GM19193 (cell line): ENCODE data around the gene TXLNA.

Experiments
- POLR2A ChIP-seq: IDR thresholded peaks from 4 replicates; pipeline ENCODE4 v1.6.1; 2011; ENCODE audit not compliant: insufficient read depth, insufficient read length; ENCODE audit errors: extremely low read depth

TXLNA gene

GRCh38 chr1:32223683-32224082 lies 44.2 kb downstream of the TXLNA start:
- TF ChIP-seq POLR2A, result no peak

DNA sequence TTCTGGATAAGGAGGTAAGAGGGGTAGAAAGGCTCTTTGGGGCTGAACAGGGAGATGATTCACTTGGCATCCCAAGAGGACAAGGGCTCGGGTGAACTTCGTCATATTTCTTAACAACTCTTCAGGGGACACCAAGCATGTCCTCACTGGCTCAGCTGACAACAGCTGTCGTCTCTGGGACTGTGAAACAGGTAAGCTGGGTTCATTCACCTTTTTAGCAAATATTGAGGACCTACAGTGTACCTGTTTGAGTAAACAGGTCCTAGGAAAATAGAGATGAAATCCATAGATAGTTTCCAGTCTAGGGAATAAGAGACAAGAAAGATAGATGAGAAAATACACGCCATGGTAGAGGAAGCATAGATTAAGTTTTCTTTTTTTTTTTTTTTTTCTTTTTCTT lies 44.8 kb downstream of the TXLNA start:
- no peak for TF ChIP-seq POLR2A

DNA sequence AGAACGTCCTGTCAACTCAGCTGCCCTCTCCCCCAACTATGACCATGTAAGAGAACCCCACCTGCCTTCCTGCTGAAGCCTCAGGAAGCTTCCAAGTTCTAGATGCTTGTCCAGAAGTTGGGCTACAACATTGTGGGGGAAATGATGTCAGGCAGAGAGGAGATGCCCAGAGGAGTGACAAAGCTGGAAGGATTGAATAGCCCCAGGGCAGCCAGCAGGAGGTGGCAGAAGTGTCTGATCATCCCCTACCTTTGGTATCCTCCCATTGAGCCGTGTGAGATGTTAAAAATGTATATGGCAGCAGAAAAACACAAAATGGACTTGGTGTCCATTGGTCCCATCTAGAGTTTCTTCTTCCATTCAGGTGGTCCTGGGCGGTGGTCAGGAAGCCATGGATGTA lies 49.3 kb downstream of the TXLNA start:
- no peak for TF ChIP-seq POLR2A

DNA sequence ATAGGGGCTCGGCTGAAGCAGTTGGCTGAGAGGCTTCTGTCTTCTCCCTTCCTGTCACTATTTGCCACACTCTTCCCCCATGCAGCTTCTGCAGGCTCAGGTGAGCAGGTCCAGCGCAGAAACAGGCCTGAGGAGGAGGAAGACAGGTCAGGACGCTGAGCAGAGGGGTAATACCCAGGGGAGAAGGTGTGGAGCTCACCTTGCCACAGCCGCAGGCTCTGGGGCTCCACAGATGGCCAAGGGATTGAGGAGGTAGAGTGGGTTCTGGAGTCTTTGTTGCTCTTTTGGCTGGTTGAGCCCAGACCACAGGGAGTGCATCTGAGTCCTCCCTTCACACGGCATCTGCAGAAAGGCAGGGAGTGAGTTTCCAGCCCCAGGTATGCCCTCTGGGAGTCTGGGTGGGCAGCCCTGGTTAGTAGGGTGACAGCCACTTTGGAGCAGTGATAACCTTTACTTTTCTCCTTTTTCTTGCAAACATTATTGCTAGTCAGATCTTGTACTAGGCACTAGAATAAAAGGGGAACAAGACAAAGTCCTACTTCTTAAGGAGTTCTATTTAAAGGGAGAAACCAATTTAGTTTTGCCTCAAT lies 52.5 kb downstream of the TXLNA start:
- peak; percentile 23 for TF ChIP-seq POLR2A

DNA sequence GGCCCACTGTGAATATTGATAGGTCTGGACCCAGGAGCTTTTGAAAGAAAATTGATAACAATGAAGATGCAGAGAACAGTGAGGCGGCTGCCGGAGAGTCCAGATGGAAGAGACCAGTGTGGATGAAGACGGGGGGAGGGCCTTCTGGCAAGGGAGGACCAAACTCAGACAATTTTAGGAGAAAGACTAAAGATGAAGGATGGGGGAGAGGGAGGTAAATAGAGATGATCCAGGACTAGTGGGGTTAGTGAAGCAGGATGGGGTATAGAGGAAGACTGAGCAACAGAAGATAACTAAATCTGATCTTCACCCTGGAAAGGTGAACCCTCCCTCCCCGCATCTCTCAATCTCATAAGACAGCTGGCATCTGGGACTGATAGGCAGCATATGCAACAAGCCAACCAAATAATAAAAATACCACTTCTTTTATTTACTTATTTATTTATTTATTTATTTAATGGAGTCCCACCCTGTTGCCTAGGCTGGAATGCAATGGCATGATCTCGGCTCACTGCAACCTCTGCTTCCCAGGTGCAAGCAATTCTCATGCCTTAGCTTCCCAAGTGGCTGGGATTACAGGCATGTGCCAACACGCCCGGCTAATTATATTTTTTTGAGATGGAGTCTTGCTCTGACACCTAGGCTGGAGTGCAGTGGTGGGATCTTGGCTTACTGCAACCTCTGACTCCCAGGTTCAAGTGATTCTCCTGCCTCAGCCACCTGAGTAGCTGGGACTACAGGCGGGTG lies 53.3 kb downstream of the TXLNA start:
- TF ChIP-seq POLR2A, result no peak

DNA sequence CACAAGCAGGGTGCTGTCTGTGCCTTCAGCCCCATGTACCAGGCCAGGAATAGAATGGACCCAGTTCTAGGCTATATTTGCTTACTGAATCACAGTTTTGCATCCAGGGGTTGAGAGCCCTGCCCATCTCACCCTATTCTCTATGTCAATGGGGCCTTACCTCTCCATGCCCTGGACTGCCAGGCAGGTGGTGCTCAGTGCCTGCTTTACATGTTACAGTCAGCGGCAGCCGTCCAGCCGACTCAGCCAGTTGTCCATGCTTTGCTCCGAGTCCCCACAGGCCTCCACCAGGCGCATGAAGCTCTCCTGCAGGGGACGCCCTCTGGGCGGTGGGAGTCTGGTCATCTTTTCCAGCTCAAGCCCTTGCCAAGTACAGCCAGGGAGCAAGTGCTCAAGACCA lies 55.3 kb downstream of the TXLNA start:
- no peak for TF ChIP-seq POLR2A

DNA sequence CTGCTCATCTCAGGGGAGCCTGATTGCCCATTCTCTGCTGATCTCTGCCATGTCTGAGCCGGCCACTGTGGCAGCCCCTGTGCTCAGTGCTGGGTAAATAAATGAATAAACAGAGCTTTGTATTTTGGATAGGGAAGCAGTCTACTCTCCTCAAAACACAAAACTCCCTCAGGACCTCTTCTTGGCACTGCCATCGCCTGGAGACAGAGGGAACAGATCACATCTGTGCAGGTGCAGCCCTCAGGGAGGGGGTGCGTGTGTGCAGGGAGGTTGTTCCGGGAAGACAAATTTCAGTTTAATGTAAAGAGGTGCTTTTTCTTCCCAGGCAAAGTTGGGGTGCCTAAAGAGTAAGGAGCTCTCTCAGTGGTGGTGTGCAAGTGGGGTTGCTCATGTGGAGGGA lies 59.9 kb downstream of the TXLNA start:
- TF ChIP-seq POLR2A, result no peak

DNA sequence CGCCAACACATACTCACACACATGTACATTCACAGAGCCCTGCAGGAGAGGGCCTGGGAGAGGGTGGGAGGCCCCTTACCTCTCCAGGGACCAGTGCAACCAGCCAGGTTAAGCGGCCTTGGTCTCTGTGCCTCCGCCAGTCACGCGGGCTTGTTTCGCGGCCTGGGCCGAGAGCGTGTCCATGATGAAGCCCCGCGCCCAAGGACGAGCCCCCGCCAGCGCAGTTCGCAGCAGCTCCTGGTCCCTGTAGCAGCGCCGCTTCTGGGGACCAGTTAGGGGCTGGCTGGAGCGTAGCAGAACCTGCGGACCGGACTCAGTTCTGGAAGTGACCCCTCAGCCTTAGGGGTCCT lies 60.3 kb downstream of the TXLNA start:
- no peak for TF ChIP-seq POLR2A

- no peak for TF ChIP-seq POLR2A
Observed at GRCh38 chr1:32240140-32240951, 60.9 kb downstream of the TXLNA start.

DNA sequence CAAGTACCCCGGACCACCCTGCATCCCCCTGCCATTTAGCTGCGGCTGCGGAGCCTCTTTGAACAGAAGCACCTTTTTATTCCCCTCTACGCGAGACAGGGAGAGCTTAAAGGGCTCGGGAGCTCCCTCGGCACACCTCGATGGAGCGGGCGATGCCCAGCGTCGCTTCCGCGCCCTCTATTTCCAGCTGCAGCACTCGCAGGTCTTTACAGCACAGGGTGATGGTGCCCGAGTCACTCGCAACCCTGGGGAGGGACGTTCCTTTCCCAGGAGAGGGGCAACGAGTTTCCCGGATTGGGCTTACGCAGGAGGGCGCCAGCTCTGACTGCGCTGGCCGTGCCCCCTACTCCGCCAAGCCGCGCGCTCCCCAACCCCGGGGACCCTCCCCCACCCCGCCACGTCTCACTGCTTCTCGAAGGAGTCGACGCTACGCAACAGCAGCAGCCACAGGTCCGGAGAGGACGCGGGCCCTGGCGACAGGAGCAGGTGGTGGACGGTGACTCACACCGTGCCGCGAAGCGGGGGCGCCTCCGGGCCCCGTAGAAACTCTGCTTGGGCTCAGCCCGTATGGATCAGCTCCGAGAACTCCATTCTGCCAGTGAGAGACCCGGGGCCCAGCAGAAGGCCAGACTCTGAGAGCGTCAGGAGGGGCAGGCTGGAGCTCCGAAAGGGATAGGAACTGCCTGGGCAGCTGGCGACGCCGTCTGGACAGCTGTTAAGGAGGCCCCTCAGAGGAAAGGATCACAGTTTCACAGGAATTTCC lies 61.7 kb downstream of the TXLNA start:
- TF ChIP-seq POLR2A, result peak; percentile 33

- no peak for TF ChIP-seq POLR2A
Observed at GRCh38 chr1:32242341-32242851, 62.9 kb downstream of the TXLNA start.

DNA sequence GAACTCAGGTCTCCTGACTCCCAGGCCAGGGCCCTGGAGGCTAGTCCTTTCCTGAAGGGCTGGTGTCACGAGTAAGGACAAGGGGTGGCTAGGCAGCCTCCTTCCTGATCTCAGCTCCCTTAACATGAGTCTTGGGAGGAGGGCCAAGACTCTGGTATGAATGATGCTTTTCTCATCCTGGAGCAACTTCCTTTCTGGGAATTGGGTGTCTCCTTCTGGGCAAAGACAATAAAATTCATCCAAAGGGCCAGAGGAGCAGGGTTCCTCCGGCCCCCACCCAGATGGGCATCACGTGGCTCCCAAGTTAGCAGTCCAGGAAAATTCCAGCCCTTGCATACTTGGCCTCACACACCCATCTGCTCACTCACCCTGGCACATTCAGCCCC lies 67.4 kb downstream of the TXLNA start, which contains the start of gene FAM167B:
TSS of gene FAM167B (plus strand) at position 335 of the 386 bp plus-strand sequence. CDS start 200 bp downstream, outside the sequence.
- TF ChIP-seq POLR2A, result no peak

GRCh38 chr1:32247452-32247851 lies 68.0 kb downstream of the TXLNA start:
- TF ChIP-seq POLR2A, result no peak
